Fibroblast of lung (primary cell): ENCODE data around the gene ZC3H10.

Source experiments
- EZH2 ChIP-seq: IDR thresholded peaks from 2 replicates; pipeline ENCODE4 v1.5.1; 2012; ENCODE audit warnings: low read length, control low read depth, mild to moderate bottlenecking; ENCODE audit errors: missing control alignments
- TF ChIP-seq, protein P1 (sequence below), 2 donors: IDR thresholded peaks in 1 of 2; conservative IDR thresholded peaks in 1 of 2; 1 replicate in 1 of 2; 2 replicates in 1 of 2; pipeline ENCODE4 v1.5.1; 2011 to 2012; ENCODE audit warnings: low read length in 2 of 2, control low read depth in 1 of 2, inconsistent platforms in 1 of 2, low read depth in 1 of 2, mild to moderate bottlenecking in 1 of 2

DNA sequence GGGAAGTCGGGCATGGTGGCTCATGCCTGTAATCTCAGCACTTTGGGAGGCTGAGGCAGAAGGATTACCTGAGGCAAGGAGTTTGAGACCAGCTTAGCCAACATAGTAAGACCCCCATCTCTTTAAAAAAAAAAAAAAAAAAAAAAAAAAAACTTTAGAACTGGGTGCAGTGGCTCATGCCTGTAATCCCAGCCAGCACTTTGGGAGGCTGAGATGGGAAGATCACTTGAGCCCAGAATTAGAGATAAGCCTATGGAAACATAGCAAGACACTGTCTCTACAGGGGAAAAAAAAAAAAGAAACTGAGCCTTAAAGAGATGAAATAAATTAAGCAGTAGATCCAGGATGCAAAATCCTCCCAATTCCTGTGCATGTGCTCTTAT lies 15.4 kb upstream of the ZC3H10 start:
- TF ChIP-seq, protein P1, sequence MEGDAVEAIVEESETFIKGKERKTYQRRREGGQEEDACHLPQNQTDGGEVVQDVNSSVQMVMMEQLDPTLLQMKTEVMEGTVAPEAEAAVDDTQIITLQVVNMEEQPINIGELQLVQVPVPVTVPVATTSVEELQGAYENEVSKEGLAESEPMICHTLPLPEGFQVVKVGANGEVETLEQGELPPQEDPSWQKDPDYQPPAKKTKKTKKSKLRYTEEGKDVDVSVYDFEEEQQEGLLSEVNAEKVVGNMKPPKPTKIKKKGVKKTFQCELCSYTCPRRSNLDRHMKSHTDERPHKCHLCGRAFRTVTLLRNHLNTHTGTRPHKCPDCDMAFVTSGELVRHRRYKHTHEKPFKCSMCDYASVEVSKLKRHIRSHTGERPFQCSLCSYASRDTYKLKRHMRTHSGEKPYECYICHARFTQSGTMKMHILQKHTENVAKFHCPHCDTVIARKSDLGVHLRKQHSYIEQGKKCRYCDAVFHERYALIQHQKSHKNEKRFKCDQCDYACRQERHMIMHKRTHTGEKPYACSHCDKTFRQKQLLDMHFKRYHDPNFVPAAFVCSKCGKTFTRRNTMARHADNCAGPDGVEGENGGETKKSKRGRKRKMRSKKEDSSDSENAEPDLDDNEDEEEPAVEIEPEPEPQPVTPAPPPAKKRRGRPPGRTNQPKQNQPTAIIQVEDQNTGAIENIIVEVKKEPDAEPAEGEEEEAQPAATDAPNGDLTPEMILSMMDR (conservative IDR thresholded peaks at IDR 0.05 in 1 of 2, IDR thresholded peaks at IDR 0.05 in 1 of 2; ENCODE audit: low read depth in 1 of 2, low read length in 2 of 2), result no peak
- no peak for TF ChIP-seq EZH2
